GM19025 (cell line): ENCODE measurements around the gene DRC1.
"Not testable (repeated sequence)": the region's sequence is repeated elsewhere in the genome, so short reads cannot be mapped to it uniquely, and the experiment has no call there.

Experiments used
- ATAC-seq: cut with Tn5 transposase; IDR thresholded peaks from one replicate; pipeline ENCODE4 v1.9.1; 2021; ENCODE audit warnings: mild to moderate bottlenecking, low read depth, moderate library complexity; ENCODE audit not compliant: unreplicated experiment

Gene DRC1

GRCh38 chr2:26401739-26402541, at the start of gene DRC1:
TSS of gene DRC1 (plus strand) at chr2:26401920. CDS start at chr2:26401990, 70 bp downstream.
- no peak for ATAC-seq

- ATAC-seq, result no peak
Measured at GRCh38 chr2:26352892-26353291, 48.8 kb upstream of the DRC1 start.

GRCh38 chr2:26354469-26354868, 47.3 kb upstream of the DRC1 start:
- ATAC-seq, result not testable (repeated sequence)

- ATAC-seq, result no peak
Measured at GRCh38 chr2:26355038-26355995, 46.4 kb upstream of the DRC1 start.

GRCh38 chr2:26356111-26356510, 45.6 kb upstream of the DRC1 start:
- no peak for ATAC-seq

GRCh38 chr2:26356771-26357170, 44.9 kb upstream of the DRC1 start:
- ATAC-seq, result no peak

- no peak for ATAC-seq
Measured at GRCh38 chr2:26359886-26360473, 41.7 kb upstream of the DRC1 start.

- ATAC-seq, result no peak
Measured at GRCh38 chr2:26363323-26363722, 38.4 kb upstream of the DRC1 start.

GRCh38 chr2:26363958-26364357, 37.8 kb upstream of the DRC1 start:
- ATAC-seq, result no peak

- no peak for ATAC-seq
Measured at GRCh38 chr2:26364669-26365068, 37.1 kb upstream of the DRC1 start.

- no peak for ATAC-seq
Measured at GRCh38 chr2:26366957-26367356, 34.8 kb upstream of the DRC1 start.

GRCh38 chr2:26369664-26370063, 32.1 kb upstream of the DRC1 start:
- ATAC-seq, result not testable (repeated sequence)

GRCh38 chr2:26370909-26371308, 30.8 kb upstream of the DRC1 start:
- not testable (repeated sequence) for ATAC-seq

GRCh38 chr2:26376799-26377198, 24.9 kb upstream of the DRC1 start:
- no peak for ATAC-seq

GRCh38 chr2:26380281-26380680, 21.4 kb upstream of the DRC1 start:
- ATAC-seq, result no peak

- ATAC-seq, result no peak
Measured at GRCh38 chr2:26382564-26382963, 19.2 kb upstream of the DRC1 start.

- no peak for ATAC-seq
Measured at GRCh38 chr2:26384183-26384582, 17.5 kb upstream of the DRC1 start.

- no peak for ATAC-seq
Measured at GRCh38 chr2:26384597-26384996, 17.1 kb upstream of the DRC1 start.

- no peak for ATAC-seq
Measured at GRCh38 chr2:26387189-26387588, 14.5 kb upstream of the DRC1 start.

- no peak for ATAC-seq
Measured at GRCh38 chr2:26394694-26395093, 7.0 kb upstream of the DRC1 start.

- ATAC-seq, result no peak
Measured at GRCh38 chr2:26395394-26395793, 6.3 kb upstream of the DRC1 start.
